Loucy (cell line): Measurements from ENCODE around the gene GTF2B.
"Not testable (repeated sequence)": the region's sequence is repeated elsewhere in the genome, so short reads cannot be mapped to it uniquely, and the experiment has no call there.

Source experiments
- H2AFZ ChIP-seq: fragments of 200-600 bp; sonication (generic); 2 replicates; pipeline ENCODE4 v1.6.0; 2016; ENCODE audit warnings: antibody characterized with exemption, mild to moderate bottlenecking, low read length, moderate library complexity
- H3F3A ChIP-seq: fragments of 200-600 bp; 2 replicates; pipeline ENCODE4 v1.6.0; 2016; ENCODE audit warnings: antibody characterized with exemption, low read depth, mild to moderate bottlenecking
- H3K27me3 ChIP-seq: fragments of 200-600 bp; sonication (generic); 2 replicates; pipeline ENCODE4 v1.6.1; 2014; ENCODE audit warnings: low read length, mild to moderate bottlenecking; ENCODE audit not compliant: insufficient read depth, poor library complexity, severe bottlenecking
- H3K36me3 ChIP-seq: fragments of 200-600 bp; sonication (generic); 2 replicates; pipeline ENCODE4 v1.6.1; 2016; ENCODE audit warnings: low read length; ENCODE audit not compliant: insufficient read depth
- H3K4me1 ChIP-seq: fragments of 200-600 bp; sonication (generic); 2 replicates; pipeline ENCODE4 v1.5.1; 2014; ENCODE audit warnings: low read length, mild to moderate bottlenecking; ENCODE audit not compliant: insufficient read depth, poor library complexity, severe bottlenecking
- H3K4me2 ChIP-seq: fragments of 200-600 bp; sonication (generic); 2 replicates; pipeline ENCODE4 v1.6.0; 2014; ENCODE audit warnings: antibody characterized with exemption, low read length, low read depth, mild to moderate bottlenecking; ENCODE audit not compliant: poor library complexity, severe bottlenecking
- H3K4me3 ChIP-seq: fragments of 200-600 bp; sonication (generic); 2 replicates; pipeline ENCODE4 v1.5.1; 2014; ENCODE audit warnings: low read length, mild to moderate bottlenecking, mixed read lengths; ENCODE audit not compliant: poor library complexity, severe bottlenecking
- H3K79me2 ChIP-seq: fragments of 200-600 bp; sonication (generic); 2 replicates; pipeline ENCODE4 v1.6.1; 2014; ENCODE audit warnings: low read length; ENCODE audit not compliant: insufficient read depth
- H3K9ac ChIP-seq: fragments of 200-600 bp; sonication (generic); 2 replicates; pipeline ENCODE4 v1.6.0; 2014; ENCODE audit warnings: mild to moderate bottlenecking, low read depth, low read length, moderate library complexity; ENCODE audit not compliant: poor library complexity, severe bottlenecking
- H3K9me2 ChIP-seq: fragments of 200-600 bp; sonication (generic); replicated peaks from 2 replicates; pipeline ENCODE4 v1.6.1; 2016; ENCODE audit warnings: low read depth, low read length, mixed read lengths
- H3K9me3 ChIP-seq: fragments of 200-600 bp; sonication (generic); 2 replicates; pipeline ENCODE4 v1.6.1; 2014; ENCODE audit warnings: mild to moderate bottlenecking, antibody characterized with exemption, low read length, low read depth; ENCODE audit not compliant: insufficient read depth
- H4K20me1 ChIP-seq: fragments of 200-600 bp; sonication (generic); 2 replicates; pipeline ENCODE4 v1.6.0; 2014; ENCODE audit warnings: antibody characterized with exemption, low read length, mild to moderate bottlenecking; ENCODE audit not compliant: insufficient read depth, poor library complexity, severe bottlenecking
- EZH2phosphoT487 ChIP-seq: fragments of 200-600 bp; IDR thresholded peaks from 2 replicates; pipeline ENCODE4 v1.6.1; 2018; ENCODE audit warnings: antibody characterized with exemption, mild to moderate bottlenecking, moderate library complexity, borderline replicate concordance
- TF ChIP-seq, protein P1 (sequence below): fragments of 200-600 bp; sonication (generic); conservative IDR thresholded peaks from 2 replicates; pipeline ENCODE4 v1.5.1; 2014; ENCODE audit warnings: mild to moderate bottlenecking, antibody characterized with exemption, low read length

GTF2B gene

DNA sequence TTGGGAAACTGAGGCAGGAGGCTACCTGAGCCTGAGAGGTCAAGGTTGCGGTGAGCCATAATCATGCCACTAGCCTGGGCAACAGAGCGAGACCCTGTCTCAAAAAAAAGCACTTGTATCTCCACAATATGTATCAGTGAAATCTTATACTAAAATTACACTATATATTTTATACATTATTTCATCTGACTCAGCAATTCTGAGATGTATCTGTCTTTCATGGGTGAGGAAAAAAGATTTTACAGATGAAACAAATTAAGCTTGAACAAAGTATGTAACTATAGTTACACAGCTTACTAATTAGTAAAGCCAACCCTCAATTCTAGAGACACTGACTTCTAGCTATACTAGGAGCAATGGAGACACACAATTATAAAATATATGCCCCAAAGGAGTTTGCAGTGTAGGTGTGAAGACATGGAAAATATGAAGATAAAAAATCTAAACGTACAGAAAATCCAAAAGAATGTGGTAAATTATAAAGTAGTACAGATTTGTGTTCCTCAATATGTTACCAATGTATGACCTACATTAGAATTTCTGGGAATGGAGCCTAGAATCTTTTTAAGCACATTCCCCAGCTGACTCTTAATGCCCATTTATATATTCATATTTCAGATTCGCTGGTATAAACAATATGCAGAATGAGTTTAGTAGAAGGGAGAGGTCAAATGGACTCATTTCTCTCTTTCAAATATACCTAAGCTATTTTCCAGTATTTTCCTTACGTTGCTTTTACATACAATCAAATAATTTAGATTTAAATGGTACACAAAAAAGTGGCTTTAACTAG lies 14.6 kb downstream of the GTF2B start:
- no peaks in the 10 kb centered on the region for H3K9me2 ChIP-seq
- no peaks in the 10 kb centered on the region for H3K4me1 ChIP-seq
- H3K9ac ChIP-seq, result no peak overlapping the region
- H4K20me1 ChIP-seq, result peaks cover 55% of the 10 kb centered on the region
- TF ChIP-seq EZH2phosphoT487, result no peak
- TF ChIP-seq, protein P1, sequence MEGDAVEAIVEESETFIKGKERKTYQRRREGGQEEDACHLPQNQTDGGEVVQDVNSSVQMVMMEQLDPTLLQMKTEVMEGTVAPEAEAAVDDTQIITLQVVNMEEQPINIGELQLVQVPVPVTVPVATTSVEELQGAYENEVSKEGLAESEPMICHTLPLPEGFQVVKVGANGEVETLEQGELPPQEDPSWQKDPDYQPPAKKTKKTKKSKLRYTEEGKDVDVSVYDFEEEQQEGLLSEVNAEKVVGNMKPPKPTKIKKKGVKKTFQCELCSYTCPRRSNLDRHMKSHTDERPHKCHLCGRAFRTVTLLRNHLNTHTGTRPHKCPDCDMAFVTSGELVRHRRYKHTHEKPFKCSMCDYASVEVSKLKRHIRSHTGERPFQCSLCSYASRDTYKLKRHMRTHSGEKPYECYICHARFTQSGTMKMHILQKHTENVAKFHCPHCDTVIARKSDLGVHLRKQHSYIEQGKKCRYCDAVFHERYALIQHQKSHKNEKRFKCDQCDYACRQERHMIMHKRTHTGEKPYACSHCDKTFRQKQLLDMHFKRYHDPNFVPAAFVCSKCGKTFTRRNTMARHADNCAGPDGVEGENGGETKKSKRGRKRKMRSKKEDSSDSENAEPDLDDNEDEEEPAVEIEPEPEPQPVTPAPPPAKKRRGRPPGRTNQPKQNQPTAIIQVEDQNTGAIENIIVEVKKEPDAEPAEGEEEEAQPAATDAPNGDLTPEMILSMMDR, result no peak
- peaks cover 86% of the 10 kb centered on the region for H3K79me2 ChIP-seq
- H3K4me3 ChIP-seq, result no peak overlapping the region
- H3K9me3 ChIP-seq, result no peaks in the 10 kb centered on the region
- H3F3A ChIP-seq, result no peaks in the 10 kb centered on the region; the same call in 1 of the 2 replicates
- H2AFZ ChIP-seq, result no peak overlapping the region
- H3K4me2 ChIP-seq, result no peak overlapping the region
- peaks cover 29% of the 10 kb centered on the region; the same call in 1 of the 2 replicates for H3K36me3 ChIP-seq
- H3K27me3 ChIP-seq, result no peaks in the 10 kb centered on the region

DNA sequence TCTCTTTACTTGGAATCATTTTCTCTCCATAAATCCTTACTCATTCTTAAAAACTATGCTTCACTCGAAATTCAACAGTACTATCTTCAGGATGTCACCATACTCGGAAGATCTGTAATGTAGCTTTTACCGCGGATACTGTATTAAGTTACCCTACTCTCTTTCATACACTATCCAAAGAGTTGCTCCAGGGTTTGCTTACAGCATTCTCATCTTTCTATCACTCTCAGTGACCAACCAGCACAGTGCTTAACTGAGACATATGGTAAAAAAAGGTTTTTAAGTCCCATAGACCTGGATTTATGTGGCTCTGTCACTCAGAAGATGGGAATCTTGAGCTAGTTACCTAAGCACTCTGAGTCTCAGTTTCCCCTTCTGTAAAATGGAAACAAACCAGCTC lies 15.8 kb downstream of the GTF2B start:
- Histone ChIP-seq H3K4me2 (no peak overlapping the region), H2AFZ (no peak overlapping the region), H3K36me3 (peaks cover 23% of the 10 kb centered on the region; the same call in 1 of the 2 replicates), H4K20me1 (peaks cover 45% of the 10 kb centered on the region), H3F3A (no peaks in the 10 kb centered on the region; the same call in 1 of the 2 replicates), H3K9me2 (no peaks in the 10 kb centered on the region), H3K9me3 (no peaks in the 10 kb centered on the region), H3K9ac (no peak overlapping the region), H3K4me1 (no peaks in the 10 kb centered on the region), H3K27me3 (no peaks in the 10 kb centered on the region), H3K79me2 (peaks cover 81% of the 10 kb centered on the region), H3K4me3 (no peak overlapping the region)
- TF ChIP-seq EZH2phosphoT487, result no peak
- TF ChIP-seq, protein P1, result no peak

DNA sequence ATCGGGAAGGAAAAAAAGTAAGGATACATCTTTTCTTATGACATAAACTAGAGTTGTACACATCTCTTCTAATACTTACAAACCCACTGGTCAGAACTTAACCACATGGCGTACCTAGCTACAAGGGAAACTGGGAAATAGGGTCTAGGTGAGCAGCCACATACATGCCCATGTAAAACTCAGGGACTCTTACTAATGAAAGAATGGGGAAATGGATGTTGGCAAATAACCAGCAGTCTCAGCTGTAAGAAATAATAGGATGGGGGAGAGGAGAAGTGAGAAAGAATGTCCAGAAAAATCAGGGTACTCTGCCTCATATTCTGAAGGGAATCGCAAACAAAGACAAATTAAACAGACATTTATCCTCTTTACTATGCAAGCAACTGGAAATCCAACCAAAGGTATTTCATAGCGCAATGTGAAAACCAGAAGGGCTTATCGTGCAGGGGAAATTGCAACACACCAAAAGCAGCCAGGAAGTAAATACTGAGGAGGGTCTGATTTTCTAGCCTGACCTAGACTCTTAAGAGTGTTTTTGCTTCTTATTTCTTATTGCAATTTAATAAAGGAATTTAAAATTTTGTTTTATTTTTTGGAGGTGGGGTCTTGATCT lies 17.5 kb downstream of the GTF2B start:
- peaks cover 50% of the 10 kb centered on the region for H4K20me1 ChIP-seq

DNA sequence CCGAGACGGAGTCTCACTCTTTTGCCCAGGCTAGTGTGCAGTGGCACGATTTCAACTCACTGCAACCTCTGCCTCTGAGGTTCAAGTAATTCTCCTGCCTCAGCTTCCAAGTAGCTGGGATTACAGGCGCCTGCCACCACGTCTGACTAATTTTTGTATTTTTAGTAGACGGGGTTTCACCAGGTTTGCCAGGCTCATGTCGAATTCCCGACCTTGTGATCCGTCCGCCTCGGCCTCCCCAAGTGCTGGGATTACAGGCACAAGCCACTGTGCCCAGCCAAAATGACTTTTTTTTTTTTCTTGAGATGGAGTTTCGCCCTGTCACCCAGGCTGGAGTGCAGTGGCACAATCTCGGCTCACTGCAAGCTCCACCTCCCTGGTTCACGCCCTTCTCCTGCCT lies 21.7 kb downstream of the GTF2B start:
- H3K4me3 ChIP-seq, H3K9me3 ChIP-seq, H3K9me2 ChIP-seq, H2AFZ ChIP-seq, H3F3A ChIP-seq, H3K4me1 ChIP-seq, H3K4me2 ChIP-seq, H3K27me3 ChIP-seq, H3K9ac ChIP-seq, H3K36me3 ChIP-seq: not testable (repeated sequence)
- Histone ChIP-seq H3K79me2 (peaks cover 88% of the 10 kb centered on the region), H4K20me1 (peaks cover 39% of the 10 kb centered on the region)

More for the DNA sequence above, 17.5 kb downstream of the GTF2B start:
- no peak overlapping the region for H3K4me3 ChIP-seq
- H3K9me2 ChIP-seq, result no peaks in the 10 kb centered on the region
- H3K27me3 ChIP-seq, result no peaks in the 10 kb centered on the region
- no peak overlapping the region for H2AFZ ChIP-seq
- no peak overlapping the region for H3K9ac ChIP-seq
- H3K36me3 ChIP-seq, result peaks cover 16% of the 10 kb centered on the region; the same call in 1 of the 2 replicates
- H3K4me1 ChIP-seq, result no peaks in the 10 kb centered on the region
- no peaks in the 10 kb centered on the region for H3K9me3 ChIP-seq
- peaks cover 88% of the 10 kb centered on the region for H3K79me2 ChIP-seq
- H3F3A ChIP-seq, result no peaks in the 10 kb centered on the region; the same call in 1 of the 2 replicates
- TF ChIP-seq, protein P1, result no peak
- TF ChIP-seq EZH2phosphoT487, result no peak
- no peak overlapping the region for H3K4me2 ChIP-seq
